ENCODE data around the gene PPP1R16B.

PPP1R16B gene

GRCh38 chr20:38862226-38862625 is 56.7 kb downstream of the PPP1R16B start:
- Histone ChIP-seq H3K36me3 (no peaks in the 10 kb centered on the region), H3K9me3 (no peaks in the 10 kb centered on the region), H3K27me3 (no peaks in the 10 kb centered on the region), H3K27ac (no peak overlapping the region), H3K4me3 (ENCODE audit: low read depth in 1 of 2, low read length in 1 of 2) (no peak overlapping the region), H3K4me1 (ENCODE audit: control insufficient read depth in 1 of 2, insufficient read depth in 1 of 2, low read depth in 1 of 2, low read length in 1 of 2) (no peaks in the 10 kb centered on the region)
- no peak for TF ChIP-seq CTCF (IDR thresholded peaks at IDR 0.05)

- Histone ChIP-seq H3K4me3 (ENCODE audit: low read depth in 1 of 2, low read length in 1 of 2) (no peak overlapping the region), H3K9me3 (no peaks in the 10 kb centered on the region), H3K27me3 (no peaks in the 10 kb centered on the region), H3K4me1 (ENCODE audit: control insufficient read depth in 1 of 2, insufficient read depth in 1 of 2, low read depth in 1 of 2, low read length in 1 of 2) (no peaks in the 10 kb centered on the region), H3K27ac (no peak overlapping the region), H3K36me3 (no peaks in the 10 kb centered on the region)
- no peak for TF ChIP-seq CTCF (IDR thresholded peaks at IDR 0.05)
These were observed 57.7 kb downstream of the PPP1R16B start for GRCh38 chr20:38863024-38863851.

- no peaks in the 10 kb centered on the region for H3K9me3 ChIP-seq
- no peaks in the 10 kb centered on the region for H3K36me3 ChIP-seq
- H3K4me3 ChIP-seq (ENCODE audit: low read depth in 1 of 2, low read length in 1 of 2) = no peak overlapping the region
- H3K27me3 ChIP-seq = no peaks in the 10 kb centered on the region
- no peaks in the 10 kb centered on the region for H3K4me1 ChIP-seq (ENCODE audit: control insufficient read depth in 1 of 2, insufficient read depth in 1 of 2, low read depth in 1 of 2, low read length in 1 of 2)
- H3K27ac ChIP-seq = no peak overlapping the region
- no peak for TF ChIP-seq CTCF (IDR thresholded peaks at IDR 0.05)
These were observed 59.2 kb downstream of the PPP1R16B start for GRCh38 chr20:38864662-38865061.

- TF ChIP-seq CTCF (IDR thresholded peaks at IDR 0.05) = no peak
- Histone ChIP-seq H3K9me3 (no peaks in the 10 kb centered on the region), H3K4me1 (ENCODE audit: control insufficient read depth in 1 of 2, insufficient read depth in 1 of 2, low read depth in 1 of 2, low read length in 1 of 2) (no peaks in the 10 kb centered on the region), H3K4me3 (ENCODE audit: low read depth in 1 of 2, low read length in 1 of 2) (no peak overlapping the region), H3K27ac (no peak overlapping the region), H3K27me3 (no peaks in the 10 kb centered on the region), H3K36me3 (no peaks in the 10 kb centered on the region)
These were observed 61.0 kb downstream of the PPP1R16B start for GRCh38 chr20:38866265-38867061.

GRCh38 chr20:38867062-38867359 is 61.5 kb downstream of the PPP1R16B start:
- Histone ChIP-seq H3K9me3 (no peaks in the 10 kb centered on the region), H3K4me1 (ENCODE audit: control insufficient read depth in 1 of 2, insufficient read depth in 1 of 2, low read depth in 1 of 2, low read length in 1 of 2) (no peaks in the 10 kb centered on the region)

More at GRCh38 chr20:38867062-38867359, 61.5 kb downstream of the PPP1R16B start:
- H3K27ac ChIP-seq = no peak overlapping the region
- H3K27me3 ChIP-seq = no peaks in the 10 kb centered on the region
- no peaks in the 10 kb centered on the region for H3K36me3 ChIP-seq
- TF ChIP-seq CTCF (IDR thresholded peaks at IDR 0.05) = no peak
- H3K4me3 ChIP-seq (ENCODE audit: low read depth in 1 of 2, low read length in 1 of 2) = no peak overlapping the region

Data from neutrophil (primary cell).